VCaP (cell line): ENCODE data around the gene CAMTA1.

ENCODE experiments used
- H3K27ac ChIP-seq: fragments of 450-650 bp; 2 replicates; pipeline ENCODE4 v1.5.1; 2017
- TF ChIP-seq, protein P1 (sequence below): fragments of 450-650 bp; conservative IDR thresholded peaks from 2 replicates; pipeline ENCODE4 v1.5.1; 2017; ENCODE audit warnings: mild to moderate bottlenecking, moderate library complexity

CAMTA1 gene

GRCh38 chr1:6782151-6782550 is 3.1 kb upstream of the CAMTA1 start:
- TF ChIP-seq, protein P1, sequence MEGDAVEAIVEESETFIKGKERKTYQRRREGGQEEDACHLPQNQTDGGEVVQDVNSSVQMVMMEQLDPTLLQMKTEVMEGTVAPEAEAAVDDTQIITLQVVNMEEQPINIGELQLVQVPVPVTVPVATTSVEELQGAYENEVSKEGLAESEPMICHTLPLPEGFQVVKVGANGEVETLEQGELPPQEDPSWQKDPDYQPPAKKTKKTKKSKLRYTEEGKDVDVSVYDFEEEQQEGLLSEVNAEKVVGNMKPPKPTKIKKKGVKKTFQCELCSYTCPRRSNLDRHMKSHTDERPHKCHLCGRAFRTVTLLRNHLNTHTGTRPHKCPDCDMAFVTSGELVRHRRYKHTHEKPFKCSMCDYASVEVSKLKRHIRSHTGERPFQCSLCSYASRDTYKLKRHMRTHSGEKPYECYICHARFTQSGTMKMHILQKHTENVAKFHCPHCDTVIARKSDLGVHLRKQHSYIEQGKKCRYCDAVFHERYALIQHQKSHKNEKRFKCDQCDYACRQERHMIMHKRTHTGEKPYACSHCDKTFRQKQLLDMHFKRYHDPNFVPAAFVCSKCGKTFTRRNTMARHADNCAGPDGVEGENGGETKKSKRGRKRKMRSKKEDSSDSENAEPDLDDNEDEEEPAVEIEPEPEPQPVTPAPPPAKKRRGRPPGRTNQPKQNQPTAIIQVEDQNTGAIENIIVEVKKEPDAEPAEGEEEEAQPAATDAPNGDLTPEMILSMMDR = no peak
- H3K27ac ChIP-seq = no peak overlapping the region

- peak overlapping the region; percentile 94; the same call in 1 of the 2 replicates for H3K27ac ChIP-seq
- TF ChIP-seq, protein P1 = no peak
Measured at GRCh38 chr1:6783221-6783620, 2.0 kb upstream of the CAMTA1 start.

DNA sequence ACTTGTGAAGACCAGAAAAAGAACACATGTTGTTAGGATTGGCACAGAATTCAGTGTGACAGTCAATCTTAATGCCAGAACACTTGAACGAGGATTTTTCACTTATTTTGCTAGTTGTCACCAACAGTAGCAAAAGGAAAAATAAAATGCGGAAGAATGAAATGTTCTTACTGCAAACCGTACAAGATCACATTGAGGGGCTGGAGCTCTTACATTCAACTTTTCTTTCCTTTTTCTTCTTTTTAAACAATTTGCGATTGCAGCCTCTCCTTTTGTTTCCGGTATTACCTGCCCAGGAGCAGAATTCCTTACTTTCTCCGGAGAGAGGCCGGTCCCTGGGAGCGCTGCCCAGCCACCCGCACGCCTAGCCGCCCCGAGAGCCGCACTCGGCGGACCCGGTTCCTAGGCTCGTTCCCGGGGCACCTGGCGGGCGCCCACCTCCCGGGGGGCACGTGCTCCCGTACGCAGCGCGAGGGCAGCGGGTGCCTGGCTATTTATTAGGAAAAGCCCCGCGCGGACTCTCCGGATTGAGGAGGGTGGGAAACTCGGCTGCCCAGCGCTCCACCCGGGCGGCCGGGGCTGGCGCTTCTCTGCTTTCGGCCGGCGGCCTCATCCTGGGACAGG is 1.2 kb upstream of the CAMTA1 start:
- TF ChIP-seq, protein P1 = no peak

GRCh38 chr1:6784560-6785317 is 515 bp upstream of the CAMTA1 start:
- H3K27ac ChIP-seq = peak overlapping the region; percentile 94
- TF ChIP-seq, protein P1 = no peak

More for the DNA sequence above, 1.2 kb upstream of the CAMTA1 start:
- peak overlapping the region; percentile 94 for H3K27ac ChIP-seq

DNA sequence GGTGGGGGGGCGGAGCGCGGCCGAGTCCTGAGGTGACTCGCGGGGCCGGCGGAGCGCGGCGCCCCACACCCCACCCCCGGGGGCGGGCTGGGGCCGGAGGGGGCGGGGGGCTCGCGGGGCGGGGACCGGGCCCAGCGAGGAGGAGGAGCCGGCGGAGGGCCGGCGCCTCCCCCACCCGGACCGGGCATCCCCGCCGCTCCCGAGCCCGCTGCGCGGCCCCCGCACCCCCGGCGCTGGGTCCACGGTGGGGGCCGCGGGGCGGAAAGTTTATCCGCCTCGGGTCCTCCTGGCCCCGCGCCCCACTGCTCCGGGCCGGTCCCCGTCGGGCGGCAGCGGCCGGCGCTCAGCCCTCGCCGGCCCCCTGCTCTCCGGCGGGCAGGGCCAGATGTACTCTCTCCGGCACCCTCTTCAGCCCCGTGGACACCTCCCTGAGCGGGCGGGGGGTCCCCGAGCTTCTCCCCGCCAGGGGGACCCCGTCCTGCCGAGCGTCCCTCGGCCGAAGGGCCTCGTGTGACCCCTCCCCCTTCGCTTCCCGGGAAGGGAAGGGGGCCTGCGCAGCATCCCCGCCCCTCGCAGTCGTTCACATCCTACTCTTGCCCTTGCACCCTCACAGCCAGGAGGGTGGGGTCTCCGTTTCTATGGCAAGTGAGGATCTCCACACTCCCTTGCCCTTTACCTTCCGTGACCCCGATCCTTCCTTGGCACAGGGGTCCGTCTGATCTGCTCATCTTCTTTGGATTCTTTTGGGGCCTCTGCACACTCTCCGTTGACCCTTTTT is 663 bp downstream of the CAMTA1 start:
- TF ChIP-seq, protein P1 = peak; percentile 12; the same call in 1 of the 2 replicates
- H3K27ac ChIP-seq = peak overlapping the region; percentile 94

- TF ChIP-seq, protein P1 = no peak
- no peak overlapping the region for H3K27ac ChIP-seq
Measured at GRCh38 chr1:6788946-6789345, 3.7 kb downstream of the CAMTA1 start.

- no peak overlapping the region for H3K27ac ChIP-seq
- TF ChIP-seq, protein P1 = no peak
Measured at GRCh38 chr1:6790146-6790545, 4.9 kb downstream of the CAMTA1 start.
